Activated CD8-positive, alpha-beta memory T cell treated with anti-CD3 and anti-CD28 coated beads for 1 hour (primary cell): ENCODE data around the gene ZNF728.
"Not testable (repeated sequence)": the region's sequence is repeated elsewhere in the genome, so short reads cannot be mapped to it uniquely, and the experiment has no call there.

Source experiments
- DNase-seq, 2 donors: peaks; one replicate each; pipeline ENCODE4 v3.0.0-alpha.2; 2020; ENCODE audit warnings: low read depth in 1 of 2; ENCODE audit errors: extremely low read depth in 1 of 2

Gene ZNF728

GRCh38 chr19:23002690-23003422 is at the start of gene ZNF728:
TSS of gene ZNF728 (minus strand) at chr19:23003176. CDS start at chr19:23003030, 146 bp downstream.
- no peak for DNase-seq

GRCh38 chr19:23052349-23052748 is 49.4 kb upstream of the ZNF728 start:
- no peak for DNase-seq

- DNase-seq, result no peak
Observed at GRCh38 chr19:23049256-23049655, 46.3 kb upstream of the ZNF728 start.

GRCh38 chr19:23046743-23047142 is 43.8 kb upstream of the ZNF728 start:
- no peak for DNase-seq

GRCh38 chr19:23033721-23034120 is 30.7 kb upstream of the ZNF728 start:
- DNase-seq, result no peak

GRCh38 chr19:23015660-23016059 is 12.7 kb upstream of the ZNF728 start:
- DNase-seq, result no peak

GRCh38 chr19:22994957-22995356 is 8.0 kb downstream of the ZNF728 start:
- DNase-seq, result not testable (repeated sequence)

- DNase-seq, result no peak
Observed at GRCh38 chr19:22976248-22976647, 26.7 kb downstream of the ZNF728 start.

- not testable (repeated sequence) for DNase-seq
Observed at GRCh38 chr19:22975546-22976136, 27.3 kb downstream of the ZNF728 start.

- no peak for DNase-seq
Observed at GRCh38 chr19:22945560-22945959, 57.4 kb downstream of the ZNF728 start.

GRCh38 chr19:22935151-22935550 is 67.8 kb downstream of the ZNF728 start:
- DNase-seq, result no peak

GRCh38 chr19:22927576-22927975 is 75.4 kb downstream of the ZNF728 start:
- not testable (repeated sequence) for DNase-seq

GRCh38 chr19:22925181-22925580 is 77.8 kb downstream of the ZNF728 start:
- not testable (repeated sequence) for DNase-seq
